Fibroblast of villous mesenchyme (primary cell): Measurements from ENCODE around the gene SOX2. TPM values are rescaled to one million over a fixed set of nuclear protein-coding genes. Genes with fewer than 3 reads are reported as not detected.

Experiments
- DNase-seq: peaks from one replicate; pipeline ENCODE4 v3.0.0-alpha.2; 2010; ENCODE audit warnings: low read depth
- H3K4me3 ChIP-seq: 2 replicates; pipeline ENCODE4 v1.5.1; 2011; ENCODE audit warnings: low read depth, mild to moderate bottlenecking, low read length
- CTCF ChIP-seq: IDR thresholded peaks from 2 replicates; pipeline ENCODE4 v1.5.1; 2012; ENCODE audit warnings: low read depth, mild to moderate bottlenecking, low read length; ENCODE audit not compliant: insufficient read depth
- total RNA-seq: library from RNA; depleted of rRNA; stranded (reverse); fragments of >200 nt; gene quantifications from 2 replicates; pipeline ENCODE4 v1.2.3, GENCODE V29; 2012

Gene SOX2
- total RNA-seq, 1 donor, result not detected

GRCh38 chr3:181691901-181692300 is 19.8 kb upstream of the SOX2 start:
- no peak for DNase-seq
- no peak for TF ChIP-seq CTCF
- no peak overlapping the region for H3K4me3 ChIP-seq

GRCh38 chr3:181692311-181693145 is 19.2 kb upstream of the SOX2 start:
- no peak overlapping the region for H3K4me3 ChIP-seq
- no peak for TF ChIP-seq CTCF
- no peak for DNase-seq

- no peak overlapping the region for H3K4me3 ChIP-seq
- no peak for TF ChIP-seq CTCF
- DNase-seq, result no peak
These were observed 18.4 kb upstream of the SOX2 start for GRCh38 chr3:181693280-181693679.

- peak overlapping the region; percentile 26 for H3K4me3 ChIP-seq
- no peak for DNase-seq
- no peak for TF ChIP-seq CTCF
These were observed 16.7 kb upstream of the SOX2 start for GRCh38 chr3:181694805-181695660.

GRCh38 chr3:181695661-181696491 is 15.8 kb upstream of the SOX2 start:
- peak overlapping the region; percentile 26 for H3K4me3 ChIP-seq
- DNase-seq, result no peak
- TF ChIP-seq CTCF, result no peak

GRCh38 chr3:181696626-181697230 is 15.0 kb upstream of the SOX2 start:
- H3K4me3 ChIP-seq, result no peak overlapping the region
- no peak for DNase-seq
- TF ChIP-seq CTCF, result no peak
